Measurements from ENCODE around the gene HDDC2.

DNA sequence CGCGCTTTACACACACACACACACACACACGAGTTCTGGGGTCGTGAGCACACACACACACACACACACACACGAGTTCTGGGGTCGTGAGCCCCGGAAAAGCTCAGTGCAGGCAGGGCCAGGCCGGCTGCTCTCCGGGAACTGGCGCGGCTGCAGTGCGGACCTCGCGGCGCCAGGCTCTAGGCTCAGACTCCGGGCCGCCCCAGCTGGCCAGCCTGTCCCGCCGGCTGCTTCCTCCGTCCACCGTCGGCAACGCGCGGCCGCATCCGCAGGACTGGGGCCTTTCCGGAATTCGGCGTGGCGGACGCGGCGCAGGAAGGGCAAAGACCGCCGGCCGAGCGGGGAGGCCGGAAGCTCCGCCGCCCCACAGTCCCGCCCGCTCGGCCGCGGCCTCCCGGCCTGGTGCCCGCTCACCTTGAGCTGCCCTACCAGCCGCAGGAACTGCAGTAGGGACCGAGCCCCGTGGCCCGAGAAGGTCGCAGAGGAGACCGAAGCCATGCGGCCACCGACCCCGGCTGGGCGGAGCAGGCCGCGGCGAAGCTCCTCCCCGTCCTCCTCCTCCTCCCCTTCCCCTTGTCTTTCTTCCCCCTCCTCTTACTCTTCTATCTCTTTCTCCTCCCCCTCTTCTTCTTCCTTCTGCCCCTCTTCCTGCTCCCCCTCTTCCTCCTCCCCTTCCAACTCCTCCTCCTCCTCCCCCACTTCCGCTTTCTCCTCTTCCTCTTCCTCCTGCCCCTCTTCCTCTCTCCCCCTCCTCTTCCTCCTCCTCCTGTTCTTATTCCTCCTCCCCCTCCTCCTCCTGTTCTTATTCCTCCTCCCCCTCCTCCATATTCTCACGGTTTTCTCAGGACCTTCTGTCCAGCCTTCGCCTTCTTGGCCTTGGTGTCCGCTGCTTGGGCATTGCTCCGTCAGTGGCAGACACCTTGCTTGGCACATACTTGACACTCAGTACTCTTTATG lies at the start of gene HDDC2:
- TF ChIP-seq CTCF (IDR thresholded peaks at IDR 0.05): no peak
- peak in 1 of 3 donors; percentile 72 for TF ChIP-seq POLR2AphosphoS5 (IDR thresholded peaks at IDR 0.05)
- no peak for TF ChIP-seq EP300 (IDR thresholded peaks at IDR 0.05)
